GM19238 (cell line): ENCODE data around the gene LAMC3.
"Not testable (repeated sequence)": the region's sequence is repeated elsewhere in the genome, so short reads cannot be mapped to it uniquely, and the experiment has no call there.

Experiments used
- DNase-seq: peaks from one replicate; pipeline ENCODE4 v3.0.0; 2011; ENCODE audit warnings: low spot score; ENCODE audit not compliant: insufficient read length

Gene LAMC3

GRCh38 chr9:131096269-131097125, 87.5 kb downstream of the LAMC3 start, which contains the start of gene AIF1L:
Gene AIF1L (plus strand): TSS chr9:131096531. CDS start chr9:131096630, 99 bp downstream.
- peak; percentile 27 for DNase-seq

DNA sequence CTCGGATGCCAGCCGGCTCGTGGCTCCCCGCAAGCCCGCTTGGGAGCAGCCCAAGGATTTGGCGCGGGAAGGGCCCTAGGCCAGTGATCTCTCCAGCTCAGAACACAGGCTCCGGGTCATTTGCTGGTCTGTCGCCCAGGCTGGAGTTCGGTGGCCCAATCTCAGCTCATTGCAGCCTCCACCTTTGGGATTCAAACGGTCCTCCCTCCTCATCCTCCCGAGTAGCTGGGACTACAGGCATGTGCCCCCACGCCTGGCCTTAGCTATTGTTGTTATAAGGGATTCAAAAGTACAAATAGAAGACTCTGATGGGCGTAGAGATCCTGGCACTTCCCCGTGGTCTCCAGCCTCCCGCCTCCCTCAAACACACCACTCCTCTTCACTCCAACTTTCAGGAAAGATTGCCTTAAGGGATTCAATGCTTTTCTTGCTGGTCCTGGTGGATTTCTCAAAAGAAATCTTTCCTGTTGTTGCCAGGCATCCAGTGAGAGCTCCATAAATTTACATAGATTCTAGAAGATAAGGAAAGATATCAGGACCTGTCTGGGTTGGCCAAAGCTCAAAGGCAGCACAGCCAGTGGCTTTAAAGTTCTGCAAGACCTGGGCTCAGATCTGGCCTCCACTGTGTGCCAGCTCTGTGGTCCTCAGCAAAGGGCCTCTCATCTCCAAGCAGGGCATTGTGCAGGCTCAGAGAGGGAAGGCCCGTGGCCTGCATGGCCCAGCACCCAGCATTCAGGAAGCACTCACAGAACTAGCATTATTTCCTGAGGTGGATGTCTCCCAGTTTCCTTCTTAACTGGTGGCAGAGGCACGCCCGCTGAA, 88.4 kb downstream of the LAMC3 start:
- DNase-seq: no peak

GRCh38 chr9:131097948-131098278, 88.9 kb downstream of the LAMC3 start:
- DNase-seq: no peak

GRCh38 chr9:131098391-131099101, 89.6 kb downstream of the LAMC3 start:
- DNase-seq: no peak

DNA sequence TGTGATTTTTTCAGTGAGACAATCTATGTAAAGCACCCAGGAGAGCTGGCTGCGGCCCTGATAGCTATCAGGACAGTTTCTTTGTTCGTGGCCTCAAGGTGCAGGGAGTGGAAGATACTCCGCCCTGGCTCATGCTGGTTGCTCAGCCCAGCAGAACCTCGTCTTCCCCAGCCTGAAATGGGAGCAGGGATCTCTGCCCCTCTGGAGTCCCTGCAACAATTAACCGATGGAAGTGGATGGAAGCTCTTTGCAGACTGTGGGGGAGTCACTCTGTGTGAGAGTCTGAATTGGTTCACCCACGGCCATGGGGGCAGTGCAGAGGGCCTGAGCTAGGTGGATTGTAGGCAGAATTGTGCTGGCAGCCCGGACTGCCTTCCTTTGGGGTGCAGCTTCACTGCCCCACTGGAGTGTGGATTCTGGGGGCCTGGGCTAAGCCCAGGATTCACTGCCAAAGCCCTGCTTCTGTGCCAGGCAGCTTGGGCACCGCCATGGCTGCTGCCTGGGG, 90.2 kb downstream of the LAMC3 start:
- DNase-seq: no peak

DNA sequence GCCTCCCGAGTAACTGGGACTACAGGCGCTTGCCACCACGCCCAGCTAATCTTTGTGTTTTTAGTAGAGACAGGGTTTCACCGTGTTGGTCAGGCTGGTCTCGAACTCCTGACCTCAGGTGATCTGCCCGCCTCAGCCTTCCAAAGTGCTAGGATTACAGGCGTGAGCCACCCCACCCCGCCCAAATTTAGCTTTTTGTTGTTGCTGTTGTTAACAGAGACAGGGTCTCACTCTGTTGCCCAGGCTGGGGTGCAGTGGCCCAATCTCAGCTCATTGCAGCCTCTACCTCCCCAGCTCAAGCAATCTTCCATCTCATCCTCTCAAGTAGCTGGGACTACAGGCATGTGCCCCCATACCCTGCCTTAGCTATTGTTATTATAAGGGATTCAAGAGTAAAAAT, 90.9 kb downstream of the LAMC3 start:
- DNase-seq: not testable (repeated sequence)

DNA sequence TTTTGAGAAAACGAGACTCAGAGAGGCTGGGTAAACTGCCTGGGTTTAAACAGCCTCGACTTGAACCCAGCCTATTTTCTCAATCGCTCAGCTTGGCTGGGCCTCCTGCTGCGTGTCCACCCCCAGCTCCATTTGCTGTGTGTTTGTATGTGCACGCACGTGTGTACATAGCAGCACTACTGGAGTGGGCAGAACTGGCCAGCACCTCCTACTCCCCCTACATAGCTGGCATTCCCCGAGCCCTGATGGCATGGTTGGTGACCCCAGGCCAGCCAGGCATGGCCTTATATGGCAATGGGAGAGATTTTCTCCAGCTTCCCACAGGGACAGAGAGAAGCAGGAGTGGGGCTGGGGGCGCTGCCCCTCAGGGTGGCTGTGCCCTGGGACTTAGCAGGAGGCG, 91.5 kb downstream of the LAMC3 start:
- DNase-seq: no peak

DNA sequence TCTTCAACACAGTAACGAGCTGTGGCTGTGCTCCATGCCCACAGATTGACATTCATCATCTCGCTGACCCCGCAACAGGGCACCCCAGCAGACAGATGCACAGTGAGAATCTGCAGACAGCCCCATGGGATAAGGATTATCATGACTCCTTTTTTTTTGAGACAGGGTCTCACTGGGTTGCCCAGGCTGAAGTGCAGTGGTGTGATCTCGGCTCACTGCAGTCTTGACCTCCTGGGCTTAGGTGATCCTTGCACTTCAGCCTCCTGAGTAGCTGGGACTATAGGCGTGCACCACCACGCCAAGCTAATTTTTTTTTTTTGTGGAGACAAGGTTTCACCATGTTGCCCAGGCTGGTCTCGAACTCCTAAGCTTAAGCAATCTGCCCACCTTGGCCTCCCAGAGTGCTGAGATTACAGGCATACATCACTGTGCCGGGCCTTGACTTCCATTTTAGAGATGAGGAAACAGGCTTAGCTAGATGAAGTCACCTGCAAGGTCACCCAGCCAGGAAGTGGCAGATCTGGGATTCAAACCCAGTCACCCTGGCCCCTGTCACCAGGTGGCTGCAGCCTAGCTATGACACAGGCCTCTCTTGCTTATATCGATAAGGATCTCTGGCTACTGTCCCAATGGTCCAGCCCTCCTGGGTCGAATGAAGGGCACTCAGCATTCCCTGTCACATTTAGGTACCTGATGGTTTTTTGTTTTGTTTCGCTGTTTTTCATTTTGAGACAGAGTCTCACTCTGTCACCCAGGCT, 92.4 kb downstream of the LAMC3 start:
- no peak for DNase-seq

DNA sequence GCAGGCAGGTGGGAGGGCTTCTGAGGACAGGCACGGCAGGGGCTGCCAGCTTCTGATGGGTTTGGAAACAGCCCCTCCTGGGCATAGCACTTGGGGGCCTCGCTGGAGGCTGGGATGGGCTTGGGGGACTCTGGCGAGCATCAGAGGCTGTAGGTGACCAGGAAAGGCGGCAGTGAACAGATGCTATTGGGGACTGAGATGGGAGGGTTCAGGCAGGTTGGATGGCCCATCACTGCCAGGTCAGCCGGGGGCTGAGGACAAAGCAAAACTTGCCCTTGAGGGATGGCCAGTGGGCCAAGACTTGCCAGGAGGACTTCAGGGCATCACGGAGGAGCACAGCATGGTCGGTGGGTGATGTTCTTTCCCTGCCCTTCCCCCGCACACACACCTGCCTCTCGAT, 94.0 kb downstream of the LAMC3 start:
- DNase-seq: no peak

DNA sequence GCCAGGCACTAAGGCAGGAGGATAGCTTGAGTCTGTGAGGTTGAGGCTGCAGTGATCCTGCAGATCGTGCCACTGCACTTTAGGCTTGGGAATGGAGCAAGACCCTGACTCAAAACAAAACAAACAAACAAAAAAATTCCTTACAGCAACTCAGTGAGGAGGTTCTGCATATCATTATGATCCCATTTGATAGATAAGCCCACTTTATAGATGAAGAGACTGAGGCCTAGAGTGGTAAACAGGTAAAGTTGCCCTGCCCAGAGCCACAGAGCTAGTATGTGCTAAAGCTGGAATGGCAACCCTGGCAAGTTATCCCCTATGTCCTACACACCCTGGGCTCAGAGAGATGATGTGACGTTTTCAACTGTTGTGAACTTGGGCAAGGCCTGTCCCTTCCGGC, 94.6 kb downstream of the LAMC3 start:
- DNase-seq: no peak

GRCh38 chr9:131104016-131104740, 95.2 kb downstream of the LAMC3 start:
- no peak for DNase-seq

- DNase-seq: no peak
Measured at GRCh38 chr9:131105952-131106351, 97.0 kb downstream of the LAMC3 start.

DNA sequence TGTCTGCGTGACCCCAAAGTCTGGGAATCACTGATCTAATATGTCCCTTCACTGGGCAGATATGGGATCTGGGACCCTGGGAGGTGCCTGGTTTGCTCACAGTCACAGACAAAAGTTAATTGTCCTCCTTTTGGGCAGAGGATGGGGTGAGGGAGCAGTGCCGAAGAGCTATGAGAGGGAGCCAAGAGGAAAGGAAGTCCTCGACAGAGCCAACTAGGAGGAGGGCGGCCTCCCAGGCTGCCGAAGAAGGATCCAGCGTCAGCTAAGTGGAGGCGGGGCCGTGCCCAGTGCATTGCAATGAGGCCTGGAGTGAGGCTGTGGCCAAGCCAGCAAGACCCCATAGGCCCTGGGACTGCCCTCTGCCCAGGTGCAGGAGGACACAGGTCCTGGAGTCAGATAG, 98.8 kb downstream of the LAMC3 start:
- no peak for DNase-seq

DNA sequence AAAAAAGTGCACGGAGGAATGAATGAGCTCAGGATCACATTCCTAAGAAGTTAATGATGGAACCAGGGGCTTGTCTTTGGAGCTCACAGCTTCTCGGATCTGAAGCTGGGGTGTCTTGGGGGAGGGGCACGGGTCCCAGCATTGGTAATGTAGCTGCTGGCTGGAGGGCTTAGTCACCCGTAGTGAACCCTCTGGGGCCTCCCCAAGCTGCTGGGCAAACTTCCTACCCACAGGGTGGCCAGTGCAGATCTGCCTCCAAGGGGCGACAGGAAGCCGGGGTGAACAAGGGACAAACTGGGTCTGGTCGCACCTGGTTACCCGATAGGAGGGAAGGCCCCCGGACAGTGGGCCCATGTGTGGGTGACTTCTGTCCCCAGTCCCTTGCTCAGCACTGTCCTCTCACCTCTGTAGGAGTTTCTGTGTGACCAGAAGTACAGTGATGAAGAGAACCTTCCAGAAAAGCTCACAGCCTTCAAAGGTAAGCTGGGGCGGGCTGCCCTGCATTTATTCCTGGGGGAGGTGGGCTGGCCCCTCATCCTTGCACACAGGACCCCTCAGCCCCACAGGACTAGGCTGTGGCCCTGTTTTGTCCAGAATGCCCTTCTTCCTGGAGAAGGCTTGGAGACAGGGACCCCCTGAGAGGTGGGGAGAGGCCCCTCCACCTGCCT, 102.3 kb downstream of the LAMC3 start:
- no peak for DNase-seq

DNA sequence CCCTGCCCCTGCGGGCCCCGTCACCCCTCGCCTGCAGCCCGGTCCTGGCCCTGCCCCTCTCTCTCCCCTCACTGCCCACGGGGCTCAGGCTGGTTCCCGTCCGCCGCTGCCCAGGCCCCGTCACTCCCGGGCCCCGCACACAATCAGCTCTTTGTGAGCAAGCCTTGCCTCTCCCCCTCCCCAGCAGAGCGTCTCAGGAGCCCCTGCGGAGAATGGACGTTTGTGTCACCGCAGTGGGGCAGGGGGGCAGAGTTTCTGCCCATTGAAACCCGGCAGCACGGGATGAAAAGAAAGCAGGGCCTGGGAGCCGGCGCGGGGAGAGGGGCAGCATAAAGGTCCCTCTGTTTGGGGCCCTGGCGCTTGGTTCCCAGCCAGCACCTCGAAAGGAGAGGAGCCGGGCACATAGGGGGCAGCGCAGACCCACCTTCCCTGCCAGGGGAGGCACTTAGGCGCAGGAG, 102.9 kb downstream of the LAMC3 start:
- DNase-seq: no peak

- DNase-seq: no peak
Measured at GRCh38 chr9:131112374-131113154, 103.6 kb downstream of the LAMC3 start.

GRCh38 chr9:131113655-131114054, 104.7 kb downstream of the LAMC3 start:
- DNase-seq: no peak

GRCh38 chr9:131114084-131114535, 105.1 kb downstream of the LAMC3 start:
- no peak for DNase-seq

DNA sequence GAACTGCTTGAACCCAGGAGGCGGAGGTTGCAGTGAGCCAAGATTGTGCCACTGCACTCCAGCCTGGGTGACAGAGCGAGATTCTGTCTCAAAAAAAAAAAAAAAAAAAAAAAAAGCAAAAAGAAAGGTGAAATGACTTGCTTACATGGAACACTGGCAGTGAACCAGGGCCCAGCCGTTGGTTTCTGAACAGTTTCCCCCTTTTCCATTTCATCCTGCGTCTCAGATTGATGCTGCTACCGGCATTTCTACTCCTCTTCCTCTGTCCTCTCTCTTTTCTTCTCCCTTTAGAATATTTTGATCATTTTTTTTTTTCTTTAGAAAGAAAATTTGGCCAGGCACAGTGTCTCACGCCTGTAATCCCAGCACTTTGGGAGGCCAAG, 106.4 kb downstream of the LAMC3 start:
- DNase-seq: not testable (repeated sequence)
